ENCODE measurements around the gene NPR3. TPM values are rescaled to one million over a fixed set of nuclear protein-coding genes. Genes with fewer than 3 reads are reported as not detected.

The NPR3 gene
- total RNA-seq, 1 donor from 2014 or later: 1.0 TPM

DNA sequence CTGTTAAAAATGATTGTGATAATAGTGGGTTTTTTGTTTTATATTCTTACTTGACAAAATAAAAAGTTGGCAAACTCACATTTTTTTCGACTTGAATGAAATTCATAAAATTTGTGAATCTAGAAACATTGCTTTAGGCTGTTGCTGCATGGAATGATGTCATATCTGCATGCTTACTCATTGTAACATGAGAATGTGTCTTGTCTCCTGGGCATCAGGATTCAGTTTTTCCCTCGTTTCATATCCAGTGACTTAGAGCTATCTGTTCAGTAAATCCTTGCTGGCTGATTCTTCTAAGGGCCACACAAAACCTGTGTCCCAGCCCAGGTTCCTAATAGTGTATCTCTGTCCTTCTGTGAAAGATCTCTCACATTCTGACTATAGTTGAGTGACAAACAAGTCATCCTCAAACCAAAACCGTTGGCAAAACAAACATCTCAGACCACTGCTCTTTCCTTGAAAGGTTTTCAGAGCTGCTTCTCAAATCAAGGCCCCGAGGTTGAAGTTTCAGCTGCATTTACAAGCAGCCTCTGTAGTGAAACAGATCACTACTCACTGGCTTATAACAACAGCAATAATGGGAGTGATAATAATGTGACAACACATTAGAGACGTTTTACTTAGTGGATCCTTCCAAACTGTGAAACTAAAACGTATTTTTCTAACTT lies 95.0 kb downstream of the NPR3 start:
- DNase-seq (ENCODE audit: low read depth): peak; percentile 70

- no peak for DNase-seq (ENCODE audit: low read depth)
These were observed 97.7 kb downstream of the NPR3 start for GRCh38 chr5:32808783-32809182.

DNA sequence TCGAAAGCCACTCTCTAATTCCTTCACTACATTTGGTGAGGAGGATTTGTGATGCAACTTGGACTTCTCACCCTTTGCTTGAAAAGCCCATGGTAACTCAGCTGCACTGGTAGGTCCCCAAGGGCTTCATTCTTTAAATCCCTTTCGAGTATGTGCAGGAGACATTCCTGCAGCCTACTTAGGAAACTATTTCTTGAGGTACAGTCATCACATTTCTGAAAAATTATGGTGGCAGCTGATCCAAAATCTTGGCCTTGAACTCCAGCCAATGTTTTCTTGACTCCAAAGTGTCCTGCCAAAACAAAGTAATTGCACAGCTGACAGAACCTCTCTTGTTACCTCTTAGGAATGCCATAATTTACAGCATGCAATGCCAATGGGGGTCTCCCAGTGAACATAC lies 99.7 kb downstream of the NPR3 start:
- DNase-seq (ENCODE audit: low read depth): peak; percentile 88

DNA sequence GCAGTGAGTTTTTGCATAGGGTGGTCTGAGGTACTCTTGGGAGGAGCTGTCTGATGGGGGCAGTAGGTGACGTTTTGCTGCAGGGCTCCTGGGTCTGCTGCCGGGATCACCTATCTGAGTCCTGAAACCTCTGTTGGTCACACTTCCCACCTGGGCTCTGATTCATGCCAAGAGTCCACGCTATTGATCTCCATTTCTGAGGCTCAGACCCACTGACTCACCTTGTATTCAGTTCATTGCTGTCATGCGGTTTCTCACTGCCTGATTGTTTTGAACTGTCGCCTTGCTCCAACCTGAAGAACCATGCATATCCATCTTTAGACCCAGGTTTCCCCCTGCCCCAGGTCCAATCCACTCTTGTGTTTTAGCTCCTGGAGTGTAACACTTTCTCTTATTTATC lies 101.3 kb downstream of the NPR3 start:
- DNase-seq (ENCODE audit: low read depth): no peak

DNA sequence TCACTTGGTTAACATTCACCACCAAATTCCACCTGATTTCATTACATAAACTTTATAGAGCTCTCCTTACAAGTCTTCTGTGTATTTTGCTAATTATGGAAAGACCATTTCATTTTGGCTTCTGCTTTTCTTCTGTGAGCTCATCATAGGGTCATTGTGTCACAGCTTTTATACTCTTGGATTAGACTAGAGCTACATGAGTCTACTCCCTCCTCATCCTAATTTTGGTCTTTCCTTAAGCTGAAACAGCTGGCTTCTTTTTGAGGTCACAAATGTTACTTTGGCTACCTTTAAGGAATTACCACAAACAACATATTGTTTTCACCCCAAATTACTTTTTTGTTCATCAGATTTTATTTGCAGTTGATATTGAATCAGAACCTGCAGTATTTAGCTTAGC lies 103.0 kb downstream of the NPR3 start:
- DNase-seq (ENCODE audit: low read depth): no peak

DNA sequence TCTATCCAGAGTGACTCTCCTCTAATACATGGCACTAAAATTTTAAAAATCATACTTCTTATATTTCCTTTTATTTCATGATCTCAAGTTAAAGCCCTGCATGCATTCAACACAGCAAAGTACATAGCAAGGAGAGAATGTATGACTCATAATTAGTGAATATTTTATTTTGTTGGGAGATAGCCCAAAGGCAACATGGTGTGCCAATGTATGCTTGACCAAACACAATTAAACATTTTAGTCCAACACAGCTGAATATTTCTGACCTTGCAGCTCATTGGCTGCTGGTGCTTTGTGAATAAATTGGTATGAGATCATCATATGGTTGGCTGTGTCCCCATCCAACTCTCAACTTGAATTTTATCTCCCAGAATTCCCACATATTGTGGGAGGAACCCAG lies 103.5 kb downstream of the NPR3 start:
- no peak for DNase-seq (ENCODE audit: low read depth)

GRCh38 chr5:32827981-32828380 lies 116.9 kb downstream of the NPR3 start:
- peak; percentile 31 for DNase-seq (ENCODE audit: low read depth)

DNA sequence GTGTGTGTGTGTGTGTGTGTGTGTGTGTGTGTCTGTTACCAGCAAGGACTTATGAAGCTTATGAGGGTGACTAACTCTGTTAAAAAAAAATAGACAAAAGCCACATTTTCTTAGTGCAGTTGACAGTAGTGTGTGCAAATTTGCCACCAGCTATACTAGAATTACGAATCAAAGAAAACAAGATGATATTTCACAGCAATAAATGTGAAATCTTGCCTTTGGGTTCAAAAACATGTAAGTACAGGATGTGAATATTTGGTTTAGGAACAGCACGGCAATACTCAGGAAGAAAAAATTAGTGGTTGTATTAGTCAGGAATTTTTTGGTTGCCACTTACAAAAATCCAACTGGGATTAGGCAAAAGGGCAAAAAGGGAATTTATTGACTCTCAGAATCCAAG lies 117.4 kb downstream of the NPR3 start:
- no peak for DNase-seq (ENCODE audit: low read depth)

DNA sequence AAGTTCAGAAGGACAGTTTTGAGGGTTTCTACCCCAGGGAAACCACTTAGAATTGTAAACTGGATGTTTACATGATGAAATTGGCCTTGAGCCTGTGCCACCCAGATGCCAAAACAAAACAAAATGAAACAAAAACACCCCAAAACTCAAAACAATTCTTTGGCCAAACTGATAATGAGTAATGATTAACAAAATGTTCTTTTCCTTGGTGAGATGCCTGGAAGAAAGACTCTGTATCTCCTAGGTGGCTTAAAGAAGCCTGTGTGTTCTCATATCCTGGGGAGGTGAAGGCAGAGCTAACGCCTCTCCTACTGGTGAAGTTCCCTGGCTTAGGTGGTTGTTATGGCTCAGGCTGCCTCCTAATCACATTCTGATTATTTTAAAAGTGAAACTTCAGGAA lies 120.5 kb downstream of the NPR3 start:
- DNase-seq (ENCODE audit: low read depth): no peak

DNA sequence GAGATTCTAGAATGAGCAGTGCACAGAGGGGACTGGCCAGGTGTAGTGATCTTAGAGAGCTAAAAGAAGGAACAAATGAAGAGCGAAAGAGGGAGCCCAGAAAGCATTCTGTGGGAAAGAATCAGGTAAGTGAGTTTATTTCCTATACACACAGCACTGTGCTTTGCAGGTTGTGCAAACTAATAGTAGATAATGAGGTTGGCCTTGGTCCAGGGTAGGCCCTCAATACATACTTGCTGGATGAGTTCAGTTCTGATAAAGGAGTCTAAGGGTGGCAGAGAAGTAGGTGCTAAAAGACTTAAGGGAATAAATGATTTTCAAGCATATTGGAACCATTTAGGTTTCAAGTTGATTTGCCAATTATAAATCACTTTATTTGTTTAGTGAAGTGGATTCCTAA lies 122.0 kb downstream of the NPR3 start:
- no peak for DNase-seq (ENCODE audit: low read depth)

DNA sequence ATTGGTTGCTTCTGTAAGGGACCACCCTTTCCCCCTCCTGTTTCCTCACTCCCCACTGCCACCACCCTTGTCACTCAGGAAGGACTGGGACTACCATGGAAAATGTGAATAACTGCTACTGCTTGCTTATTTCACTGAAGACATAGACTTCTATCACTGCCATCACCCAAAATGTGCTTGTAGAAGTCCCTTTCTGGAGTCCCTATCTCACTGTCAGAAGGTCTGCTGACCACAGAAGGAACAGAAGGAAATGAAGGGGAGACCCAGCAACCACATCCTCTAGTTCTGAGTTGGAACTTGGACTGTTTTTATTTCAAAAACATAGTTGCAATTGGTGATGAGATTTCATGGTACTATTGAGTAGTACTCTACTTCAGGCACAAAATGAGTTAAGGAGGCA lies 122.5 kb downstream of the NPR3 start:
- DNase-seq (ENCODE audit: low read depth): no peak

- no peak for DNase-seq (ENCODE audit: low read depth)
These were observed 123.1 kb downstream of the NPR3 start for GRCh38 chr5:32834251-32834650.

- no peak for DNase-seq (ENCODE audit: low read depth)
These were observed 125.1 kb downstream of the NPR3 start for GRCh38 chr5:32836176-32836575.

GRCh38 chr5:32837211-32837610 lies 126.1 kb downstream of the NPR3 start:
- no peak for DNase-seq (ENCODE audit: low read depth)

- DNase-seq (ENCODE audit: low read depth): no peak
These were observed 128.0 kb downstream of the NPR3 start for GRCh38 chr5:32839106-32839505.

GRCh38 chr5:32840606-32841005 lies 129.5 kb downstream of the NPR3 start:
- DNase-seq (ENCODE audit: low read depth): no peak

Other genes with a start within 250 kb of the NPR3 start
- 151 and 317 TPM in 2 replicates for gene SUB1, start 125.8 kb upstream of the NPR3 start, total RNA-seq